ENCODE data around the gene ZIC4.

ZIC4 gene

DNA sequence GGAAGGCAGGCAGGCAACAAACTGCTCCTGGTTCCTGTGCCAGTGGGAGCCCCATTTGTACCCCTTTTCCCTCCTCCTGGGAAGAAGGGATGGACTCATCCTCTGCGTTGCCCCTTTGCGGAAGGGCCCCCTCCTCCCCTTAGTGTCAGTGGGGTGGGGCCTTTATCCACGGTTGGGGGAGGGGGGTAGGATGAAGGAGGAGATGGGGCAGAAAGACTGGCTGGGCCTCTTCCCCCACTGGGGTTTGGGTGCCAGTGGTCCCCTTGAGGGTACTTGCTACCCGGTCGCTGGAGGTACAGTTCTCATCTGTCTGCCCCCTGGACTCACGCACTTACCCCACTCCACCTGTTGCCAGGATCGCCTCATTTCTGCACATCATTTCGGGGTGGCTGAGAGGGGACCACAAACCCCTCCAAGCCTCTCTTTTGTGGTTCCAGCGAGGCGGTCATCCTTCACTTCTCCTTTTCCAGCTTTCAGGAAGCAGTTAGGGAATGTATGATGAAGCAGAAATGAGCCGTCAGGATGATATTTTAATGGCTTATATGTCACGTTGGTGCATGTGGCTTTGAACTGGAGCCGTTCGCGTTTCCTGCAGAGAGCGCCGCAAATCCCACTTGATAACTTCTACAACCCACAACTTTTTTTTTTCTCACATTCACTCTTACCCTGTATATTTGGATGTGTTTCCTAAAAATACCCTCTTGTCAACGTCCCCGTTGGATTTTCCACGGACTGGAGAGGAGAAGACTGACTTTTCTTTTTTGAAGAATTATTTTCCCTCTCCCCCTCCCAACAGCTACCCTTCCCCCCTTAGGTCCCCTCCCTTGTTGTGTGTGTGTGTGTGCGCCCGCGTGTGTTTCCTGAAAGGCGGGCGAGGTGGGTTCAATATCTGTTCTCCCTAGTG is at the start of gene ZIC4:
Gene ZIC4 (minus strand): TSS at position 516 of the 904 bp plus-strand sequence. CDS start 3,746 bp downstream, outside the sequence.
- DNase-seq (ENCODE audit: low read depth in 1 of 2, low spot score in 1 of 2), result no peak

GRCh38 chr3:147449669-147450068 is 43.3 kb upstream of the ZIC4 start:
- DNase-seq (ENCODE audit: low read depth in 1 of 2, low spot score in 1 of 2), result no peak

DNA sequence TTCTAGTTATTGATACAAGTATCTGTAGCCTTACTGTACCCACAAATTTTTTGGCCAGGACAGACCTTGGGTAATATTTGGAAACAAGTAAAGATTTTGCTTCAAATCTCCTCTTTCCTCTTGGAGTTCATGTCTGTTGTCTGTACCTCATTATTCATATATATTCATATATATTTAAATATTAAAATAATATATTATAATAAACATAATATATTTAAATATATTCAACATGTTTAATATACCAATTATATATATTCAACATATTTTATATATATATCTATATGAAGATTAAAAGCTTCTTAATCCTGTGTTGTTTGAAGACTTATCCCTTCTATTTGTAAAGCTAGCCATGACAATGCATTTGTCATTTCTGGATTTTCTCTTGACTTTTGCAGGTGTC is 40.9 kb upstream of the ZIC4 start:
- DNase-seq (ENCODE audit: low read depth in 1 of 2, low spot score in 1 of 2), result no peak

DNA sequence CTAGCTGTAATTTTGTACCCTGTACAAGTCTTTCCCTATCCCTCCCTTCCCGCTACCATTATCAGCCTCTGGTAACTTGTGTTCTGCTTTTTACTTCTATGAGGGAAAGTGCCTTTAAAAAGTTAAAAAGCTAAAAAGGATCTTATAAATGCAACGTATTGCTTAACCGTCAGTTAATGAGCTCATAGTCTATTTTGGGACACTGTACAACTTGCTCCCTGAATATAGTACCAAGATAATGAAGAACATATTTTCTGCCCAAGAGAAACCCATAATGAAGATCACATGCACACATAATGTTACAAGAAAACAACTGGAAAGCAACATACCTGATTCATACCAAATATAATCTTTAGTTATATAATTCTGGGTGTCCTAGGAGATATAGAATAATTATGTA is 25.4 kb upstream of the ZIC4 start:
- no peak for DNase-seq (ENCODE audit: low read depth in 1 of 2, low spot score in 1 of 2)

- DNase-seq (ENCODE audit: low read depth in 1 of 2, low spot score in 1 of 2), result no peak
Observed at GRCh38 chr3:147428754-147429153, 22.4 kb upstream of the ZIC4 start.

DNA sequence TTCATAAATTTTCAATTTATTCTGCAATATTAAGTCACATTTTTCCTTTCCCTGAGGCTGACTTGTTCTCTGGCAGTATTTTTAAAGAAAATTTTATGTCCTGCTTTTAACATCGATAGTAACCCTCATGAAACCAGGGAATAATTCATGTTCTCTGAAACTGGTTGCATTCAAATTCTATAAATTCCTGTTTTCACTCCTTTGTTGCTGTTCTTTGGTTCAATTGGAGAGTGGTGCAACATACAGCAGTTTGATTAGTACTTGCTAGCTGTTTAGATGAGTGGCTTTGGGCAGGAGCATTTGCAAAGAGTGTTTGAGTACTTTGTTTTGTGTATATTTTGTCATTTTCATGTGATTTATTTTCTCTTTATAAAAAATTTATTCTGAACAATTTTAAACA is 22.0 kb upstream of the ZIC4 start:
- no peak for DNase-seq (ENCODE audit: low read depth in 1 of 2, low spot score in 1 of 2)

DNA sequence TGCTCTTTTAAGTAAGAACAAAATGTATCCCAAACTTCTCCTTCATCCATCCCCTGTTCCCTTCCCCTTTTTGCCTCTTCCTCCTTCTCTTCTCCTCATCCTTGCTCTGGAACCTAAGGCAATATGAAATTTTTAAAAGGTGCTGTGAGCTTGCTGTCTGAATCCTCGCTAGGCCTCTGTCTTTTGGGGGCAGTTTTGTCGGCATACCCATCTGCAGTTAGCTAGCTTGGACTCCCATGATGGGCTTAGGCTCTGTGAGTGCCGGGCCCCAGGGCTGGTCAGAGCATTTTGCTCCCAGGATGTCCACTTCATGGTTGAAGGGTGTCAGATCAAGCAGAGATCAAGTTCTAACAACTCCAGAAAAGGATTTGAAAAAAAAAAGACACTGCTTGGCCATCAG is 21.4 kb upstream of the ZIC4 start:
- DNase-seq (ENCODE audit: low read depth in 1 of 2, low spot score in 1 of 2), result no peak

- no peak for DNase-seq (ENCODE audit: low read depth in 1 of 2, low spot score in 1 of 2)
Observed at GRCh38 chr3:147426931-147427330, 20.6 kb upstream of the ZIC4 start.

DNA sequence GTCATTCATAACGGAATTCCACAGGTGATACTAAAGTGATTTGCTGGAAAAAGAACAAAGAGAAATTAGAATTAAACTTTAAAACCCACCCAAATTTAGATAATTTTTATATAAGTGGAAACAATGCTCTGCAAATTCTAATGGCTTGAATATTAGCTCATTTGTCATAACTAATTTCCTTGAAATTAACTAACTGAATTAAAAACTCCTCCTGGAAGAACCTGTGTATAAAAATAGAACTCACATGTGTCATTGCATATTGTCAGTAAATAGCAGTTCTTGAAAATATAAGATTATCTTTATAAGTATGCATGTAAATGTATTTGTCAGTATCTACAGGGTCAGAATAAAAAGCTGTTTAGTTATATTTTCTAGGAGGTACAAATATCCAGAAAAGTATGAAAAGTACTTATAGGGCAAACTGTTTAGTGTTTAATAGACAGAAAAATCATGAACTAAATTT is 19.1 kb upstream of the ZIC4 start:
- DNase-seq (ENCODE audit: low read depth in 1 of 2, low spot score in 1 of 2), result no peak

GRCh38 chr3:147424581-147425387 is 18.4 kb upstream of the ZIC4 start:
- no peak for DNase-seq (ENCODE audit: low read depth in 1 of 2, low spot score in 1 of 2)

DNA sequence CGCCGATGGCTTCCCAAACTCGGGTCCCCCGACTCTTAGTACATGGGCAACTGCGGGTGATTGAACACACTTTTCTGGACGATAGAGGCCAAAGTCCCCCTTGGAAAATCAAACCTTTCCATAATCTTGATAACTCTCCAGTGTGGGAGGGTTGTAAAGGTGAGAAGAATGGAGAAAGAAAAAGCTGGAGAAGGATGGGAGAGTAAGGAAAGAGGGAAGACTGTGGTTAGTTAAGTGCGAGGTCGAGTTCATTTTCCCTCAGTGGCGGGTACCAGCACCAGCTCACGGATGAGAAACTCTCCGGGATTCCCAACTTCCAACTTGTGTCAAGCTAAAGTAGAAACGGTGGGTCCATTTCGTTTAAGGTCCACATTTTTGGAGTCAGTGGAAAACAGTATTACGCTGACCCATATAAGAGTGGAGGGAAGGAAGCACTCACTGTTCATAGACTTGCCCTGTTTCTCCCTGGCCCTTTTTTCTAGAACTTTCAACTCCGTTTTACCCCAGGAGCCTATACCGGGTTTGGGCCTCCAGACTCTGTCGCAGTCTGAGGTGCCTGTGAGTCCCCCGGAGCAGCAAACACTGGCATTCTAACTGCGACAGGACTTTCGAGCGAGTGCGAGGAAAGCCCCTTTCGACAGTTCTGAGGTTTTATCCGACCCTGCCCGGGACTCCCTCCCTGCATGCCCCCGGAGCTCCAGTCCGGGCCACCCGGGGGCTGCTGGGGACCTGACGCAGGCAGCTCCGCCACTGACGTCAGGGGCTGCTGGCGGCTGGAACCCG is 17.6 kb upstream of the ZIC4 start:
- DNase-seq (ENCODE audit: low read depth in 1 of 2, low spot score in 1 of 2), result no peak

- no peak for DNase-seq (ENCODE audit: low read depth in 1 of 2, low spot score in 1 of 2)
Observed at GRCh38 chr3:147423537-147423797, 17.1 kb upstream of the ZIC4 start.

- DNase-seq (ENCODE audit: low read depth in 1 of 2, low spot score in 1 of 2), result no peak
Observed at GRCh38 chr3:147422601-147423536, 16.5 kb upstream of the ZIC4 start.

DNA sequence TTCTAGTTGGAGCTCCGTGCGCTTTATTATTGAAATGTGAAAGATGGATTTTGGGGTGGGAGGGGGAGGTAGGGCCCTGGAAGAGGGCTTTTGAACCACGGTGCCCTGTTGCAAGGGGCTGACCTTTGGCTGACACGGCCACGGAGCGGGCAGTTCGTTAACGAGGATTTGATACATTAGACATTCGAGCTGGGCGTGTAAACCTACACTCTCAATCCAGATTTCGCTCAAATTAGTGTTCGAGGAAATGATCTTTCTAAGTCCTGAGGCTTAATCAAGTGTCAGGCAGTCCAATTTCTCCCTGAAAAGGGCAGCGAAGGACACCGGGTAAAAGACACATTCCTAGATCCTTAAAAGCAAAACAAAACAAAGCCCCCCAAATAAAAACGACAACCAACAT is 15.9 kb upstream of the ZIC4 start:
- no peak for DNase-seq (ENCODE audit: low read depth in 1 of 2, low spot score in 1 of 2)

DNA sequence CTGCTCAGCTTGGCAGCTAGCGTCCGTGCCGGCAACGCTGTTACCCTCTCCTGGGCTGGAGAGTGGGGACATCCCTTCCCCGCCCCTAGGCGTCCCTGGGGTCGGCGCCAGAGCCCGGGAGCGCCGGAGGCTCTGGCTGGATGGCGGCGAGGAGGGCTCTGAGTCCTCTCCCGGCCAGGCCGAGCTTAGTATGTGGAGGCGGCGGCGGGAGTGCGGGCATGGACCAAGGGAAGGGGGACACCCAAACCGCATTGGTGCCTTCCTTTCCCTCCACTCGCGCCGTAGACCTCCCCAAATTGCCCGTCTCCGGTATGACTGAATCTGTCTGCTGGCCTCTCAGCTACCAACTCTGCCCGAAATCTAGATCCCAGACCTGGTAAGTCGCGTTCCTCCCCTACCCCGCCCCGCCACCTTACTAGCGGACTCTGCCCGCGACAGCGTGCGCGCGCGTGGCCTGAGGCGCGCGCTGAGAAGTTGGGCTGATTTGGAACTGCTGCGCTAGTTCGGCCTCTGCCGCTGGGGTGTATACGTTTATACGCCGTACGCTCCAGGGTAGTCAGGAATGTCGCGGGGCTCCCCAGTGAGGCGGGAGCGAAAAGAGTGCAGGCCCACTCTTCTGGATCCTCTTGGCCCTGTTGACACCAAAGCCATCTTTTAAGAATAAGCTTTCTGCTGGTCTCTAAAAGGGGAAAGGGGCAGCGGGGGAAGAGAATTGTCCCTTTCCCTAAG is 15.0 kb upstream of the ZIC4 start:
- no peak for DNase-seq (ENCODE audit: low read depth in 1 of 2, low spot score in 1 of 2)

DNA sequence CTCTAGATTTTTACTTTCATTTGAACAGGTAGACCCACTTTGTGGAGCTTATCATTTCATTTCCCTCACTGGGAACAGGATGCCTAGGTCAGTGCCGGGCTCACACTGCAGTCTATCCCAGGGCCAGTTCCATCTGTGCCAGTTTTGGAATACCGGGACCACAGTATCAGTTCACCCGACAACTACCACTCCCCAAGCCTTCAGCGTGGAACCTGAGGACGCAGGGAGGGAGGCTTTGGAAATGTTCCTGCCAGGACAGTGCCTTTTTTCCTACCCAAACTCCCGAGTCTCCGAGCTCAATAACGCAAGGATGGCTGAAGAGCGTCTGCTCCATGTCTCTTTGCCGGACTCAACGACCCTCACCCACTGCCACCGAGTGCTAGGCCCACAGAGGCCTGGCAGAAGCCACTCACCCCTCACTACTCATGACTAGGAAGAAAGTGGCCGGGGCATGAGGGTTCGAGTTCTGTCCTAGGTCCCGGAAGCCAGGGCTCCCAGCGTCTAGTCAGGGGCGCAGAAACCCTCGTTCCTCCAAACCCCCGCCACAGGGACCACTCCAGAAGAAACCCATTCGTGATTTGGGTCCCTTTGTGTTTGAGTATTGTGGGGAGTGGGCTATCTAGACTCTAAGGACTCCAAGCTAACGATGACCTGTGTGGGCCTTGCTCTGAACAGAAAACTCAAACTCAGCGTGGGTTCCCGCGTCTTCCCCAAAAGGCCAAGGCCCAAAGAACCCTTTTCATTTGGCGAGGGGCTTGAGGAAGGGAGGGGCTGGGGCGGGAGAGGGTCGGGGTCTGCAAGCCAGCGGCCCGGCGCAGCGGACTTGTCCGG is 14.2 kb upstream of the ZIC4 start:
- DNase-seq (ENCODE audit: low read depth in 1 of 2, low spot score in 1 of 2), result no peak

GRCh38 chr3:147419781-147420224 is 13.5 kb upstream of the ZIC4 start:
- no peak for DNase-seq (ENCODE audit: low read depth in 1 of 2, low spot score in 1 of 2)

- no peak for DNase-seq (ENCODE audit: low read depth in 1 of 2, low spot score in 1 of 2)
Observed at GRCh38 chr3:147418808-147419701, 12.7 kb upstream of the ZIC4 start.

Data from stimulated activated CD4-positive, alpha-beta T cell treated with anti-CD3 and anti-CD28 coated beads, Interleukin-15, amount 100 ng/mL, for 1 hour (primary cell).